CD4-positive, alpha-beta T cell treated with Interleukin-17A for 1 hour (primary cell): ENCODE data around the gene CRACR2A.

ENCODE experiments used
- DNase-seq: peaks from one replicate; pipeline ENCODE4 v3.0.0-alpha.2; 2020

The CRACR2A gene

DNA sequence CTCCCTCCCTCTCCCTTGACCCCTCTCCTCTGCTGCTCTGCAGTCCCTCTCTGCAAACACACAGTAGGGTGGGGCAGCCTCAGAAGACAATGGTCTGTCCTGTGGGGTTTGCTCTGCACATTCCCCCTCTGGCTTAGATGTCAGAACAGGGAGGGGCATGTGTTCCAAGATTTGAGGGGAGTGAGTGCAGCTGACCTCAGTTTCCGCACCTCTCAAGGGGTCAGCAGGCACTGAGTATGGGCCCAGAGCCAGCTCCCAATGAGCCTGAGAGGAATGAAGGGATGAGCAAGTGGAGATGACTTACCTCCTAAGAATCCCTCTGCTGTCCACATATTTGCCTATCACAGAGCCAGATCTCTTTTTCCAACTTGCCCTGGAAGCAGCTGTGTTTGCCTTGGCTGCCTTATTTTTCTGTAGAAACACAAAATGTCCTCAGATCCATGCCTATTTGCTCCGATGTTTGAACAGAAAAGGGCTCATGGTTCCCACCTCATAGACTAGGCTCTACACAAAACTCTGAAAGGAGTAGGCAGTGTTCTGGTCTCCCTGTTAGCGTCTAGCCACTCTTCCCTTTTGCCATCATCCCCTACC is 111.4 kb downstream of the CRACR2A start:
- no peak for DNase-seq

DNA sequence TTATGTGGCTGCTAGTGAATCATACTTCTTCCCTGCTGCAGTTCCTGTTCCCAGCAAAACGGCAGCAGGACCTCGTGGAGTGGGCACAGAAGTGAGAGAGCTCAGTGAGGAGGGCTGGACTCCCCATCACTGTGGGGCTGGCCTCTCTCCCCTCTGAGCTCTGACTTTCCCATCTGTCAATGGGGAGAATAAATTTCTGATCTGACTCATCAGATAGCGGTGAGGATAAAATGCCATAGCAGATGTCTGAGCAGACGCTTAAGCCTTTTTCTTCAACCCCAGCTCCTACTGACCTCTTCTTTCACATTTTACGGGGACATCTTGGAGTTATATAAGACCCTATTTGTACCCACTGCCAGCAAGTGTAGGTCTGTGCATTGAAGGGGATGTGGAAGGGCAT is 116.6 kb downstream of the CRACR2A start:
- DNase-seq = no peak

DNA sequence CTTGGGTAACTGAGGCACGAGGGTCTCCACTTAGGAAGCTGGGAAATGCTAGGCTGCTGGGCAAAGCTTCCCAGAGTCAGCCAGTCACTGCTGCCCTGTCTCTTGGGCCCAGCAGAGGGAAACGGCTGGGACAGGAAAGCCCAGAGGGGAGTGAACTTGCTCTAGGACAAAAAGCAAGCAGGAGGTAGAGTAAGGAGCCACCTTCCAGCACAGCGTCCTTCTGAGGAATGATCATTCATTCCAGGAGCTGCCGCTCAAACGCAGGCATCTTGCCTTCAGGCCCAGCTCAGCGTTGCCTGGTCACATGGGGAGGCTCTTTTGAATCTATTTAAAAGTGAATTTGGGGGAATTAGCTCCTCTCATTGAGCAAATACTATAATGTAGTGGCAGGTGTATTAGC is 118.6 kb downstream of the CRACR2A start:
- DNase-seq = no peak

DNA sequence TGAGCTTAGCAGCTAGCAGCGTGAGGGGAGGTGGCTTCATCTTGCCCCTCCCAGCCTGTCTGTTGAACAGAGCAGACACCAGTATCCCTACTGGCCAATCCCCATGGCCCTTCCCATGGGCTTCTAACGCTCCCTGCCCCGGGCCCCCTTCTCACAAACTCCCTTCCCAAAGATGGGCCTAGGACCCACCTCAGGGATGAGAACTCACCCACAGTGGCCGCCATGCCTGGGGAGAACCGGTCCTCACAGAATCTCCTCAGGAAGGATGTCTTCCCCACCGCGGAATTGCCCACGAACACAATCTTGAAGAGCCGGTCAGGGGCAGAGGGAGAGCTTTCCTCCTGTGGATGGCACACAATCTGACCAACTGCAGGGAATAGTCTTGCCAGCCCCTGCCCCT is 119.5 kb downstream of the CRACR2A start:
- DNase-seq = no peak

DNA sequence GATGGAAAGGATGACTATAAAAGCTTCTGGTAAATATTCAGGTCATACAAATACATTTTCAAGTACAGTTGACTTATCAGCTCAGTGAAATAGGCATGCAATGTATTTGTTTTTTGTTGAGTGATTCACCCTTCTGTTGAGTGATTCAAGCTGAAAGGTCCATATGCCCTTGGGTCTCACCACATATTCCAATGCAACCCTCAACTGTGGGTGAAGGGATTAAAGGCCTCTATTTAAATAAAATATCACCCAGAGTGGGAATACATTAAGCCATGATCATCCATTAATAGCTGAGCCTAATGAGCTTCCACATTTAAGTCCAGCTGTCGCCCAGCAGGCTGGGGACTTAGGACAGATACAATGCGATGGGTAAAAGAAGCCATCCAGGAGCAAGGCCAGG is 120.2 kb downstream of the CRACR2A start:
- no peak for DNase-seq

DNA sequence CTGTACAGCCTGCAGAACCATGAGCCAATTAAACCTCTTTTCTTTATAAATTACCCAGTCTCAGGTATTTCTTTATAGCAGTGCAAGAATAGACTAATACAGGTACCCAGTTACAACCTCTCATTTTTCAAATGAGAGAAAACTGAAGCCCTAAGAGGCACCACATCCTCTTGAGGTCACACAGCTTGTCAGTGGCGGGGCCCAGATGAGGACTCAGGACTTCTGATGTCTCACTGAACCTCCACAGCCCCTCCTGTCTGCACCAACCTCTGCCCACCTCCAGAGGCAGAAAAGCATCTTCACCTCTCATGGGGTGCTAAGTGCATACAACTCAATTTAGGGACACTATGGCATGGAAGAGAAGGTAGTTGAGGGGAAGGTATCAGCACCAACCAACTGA is 120.7 kb downstream of the CRACR2A start:
- DNase-seq = no peak

DNA sequence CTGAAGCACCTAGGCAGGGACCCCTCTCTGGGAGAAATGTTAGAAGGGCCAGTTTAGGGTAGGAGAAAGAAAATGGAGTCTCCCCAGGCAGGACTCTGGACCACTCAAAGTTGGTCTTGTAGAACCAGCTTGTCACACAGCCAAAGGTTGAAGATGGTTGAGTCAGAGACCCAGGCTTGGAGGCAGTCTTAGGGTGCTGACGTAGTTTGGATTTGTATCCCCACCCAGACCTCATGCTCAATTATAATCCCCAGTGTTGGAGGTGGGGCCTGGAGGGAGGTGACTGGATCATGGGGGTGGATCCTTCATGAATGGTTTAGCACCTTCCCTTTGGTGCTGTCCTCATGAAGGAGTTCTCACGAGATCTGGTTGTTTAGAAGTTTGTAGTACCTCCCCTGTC is 121.2 kb downstream of the CRACR2A start:
- DNase-seq = no peak

DNA sequence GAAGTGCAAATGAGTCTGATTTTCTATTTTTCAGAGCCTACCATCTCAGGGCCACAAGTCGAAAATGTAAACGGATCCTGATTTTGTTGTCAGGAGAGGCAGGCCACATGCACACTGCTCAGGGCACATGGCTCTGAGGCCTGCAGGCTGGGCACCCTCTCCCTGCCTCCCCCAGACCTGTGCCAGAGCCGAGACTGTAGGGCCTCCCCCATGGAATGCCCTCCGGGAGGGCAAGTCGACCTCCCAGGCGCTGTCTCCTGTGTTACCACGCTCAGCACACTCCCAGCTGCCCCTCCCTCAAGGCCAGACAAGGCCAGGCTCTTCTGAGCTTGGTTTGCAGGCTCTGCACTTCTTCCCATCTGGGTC is 121.7 kb downstream of the CRACR2A start:
- no peak for DNase-seq

DNA sequence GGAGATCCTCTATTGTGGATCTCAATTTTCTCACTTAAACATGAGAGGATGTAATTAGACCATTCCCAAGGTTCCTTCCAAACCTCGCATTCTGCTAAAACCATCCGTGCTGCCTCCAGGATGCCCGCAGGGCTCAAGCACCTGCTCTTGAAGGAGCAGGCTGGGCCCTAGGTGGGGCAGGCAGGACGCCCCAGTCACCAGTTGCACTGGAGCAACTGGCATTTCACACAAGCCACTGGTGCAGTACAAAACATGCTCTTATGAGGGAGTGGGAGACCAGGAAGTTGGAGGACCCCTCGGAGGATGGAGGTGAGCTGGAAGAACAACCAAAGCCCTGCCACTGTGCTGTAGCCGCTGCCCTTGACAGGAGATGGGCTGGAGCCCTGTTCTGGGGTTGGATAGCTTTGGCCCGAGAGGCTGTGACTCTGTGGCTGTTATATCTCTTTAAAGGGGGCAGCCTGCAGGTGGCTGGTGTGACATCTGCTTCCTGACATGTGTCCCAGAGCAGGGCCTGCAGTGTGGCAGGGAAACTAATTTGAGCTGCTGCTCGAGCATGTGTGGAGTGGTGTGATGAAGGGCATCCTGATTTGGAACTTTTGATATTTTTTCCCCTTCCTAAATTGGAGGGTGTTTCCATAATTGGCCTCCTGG is 122.2 kb downstream of the CRACR2A start:
- no peak for DNase-seq

DNA sequence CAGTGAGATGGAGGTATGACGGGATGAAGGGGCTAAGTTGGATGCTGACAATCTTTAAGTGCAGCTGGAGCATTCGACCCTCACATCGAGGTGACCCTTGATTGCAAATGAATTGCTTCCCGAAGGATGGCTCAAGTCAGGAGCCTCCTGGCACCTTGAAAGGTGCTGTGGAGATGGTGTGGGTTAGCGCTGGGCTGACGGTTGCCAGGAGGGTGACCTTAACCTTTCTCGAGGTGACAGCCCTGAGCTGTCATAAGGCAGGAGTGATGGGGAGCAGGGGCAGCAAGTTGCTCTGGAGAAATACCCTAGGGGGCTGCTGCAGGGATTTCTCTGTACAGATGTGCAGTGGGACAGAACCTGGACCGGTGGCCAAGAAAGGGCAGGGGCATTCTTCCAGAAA is 122.8 kb downstream of the CRACR2A start:
- DNase-seq = no peak

DNA sequence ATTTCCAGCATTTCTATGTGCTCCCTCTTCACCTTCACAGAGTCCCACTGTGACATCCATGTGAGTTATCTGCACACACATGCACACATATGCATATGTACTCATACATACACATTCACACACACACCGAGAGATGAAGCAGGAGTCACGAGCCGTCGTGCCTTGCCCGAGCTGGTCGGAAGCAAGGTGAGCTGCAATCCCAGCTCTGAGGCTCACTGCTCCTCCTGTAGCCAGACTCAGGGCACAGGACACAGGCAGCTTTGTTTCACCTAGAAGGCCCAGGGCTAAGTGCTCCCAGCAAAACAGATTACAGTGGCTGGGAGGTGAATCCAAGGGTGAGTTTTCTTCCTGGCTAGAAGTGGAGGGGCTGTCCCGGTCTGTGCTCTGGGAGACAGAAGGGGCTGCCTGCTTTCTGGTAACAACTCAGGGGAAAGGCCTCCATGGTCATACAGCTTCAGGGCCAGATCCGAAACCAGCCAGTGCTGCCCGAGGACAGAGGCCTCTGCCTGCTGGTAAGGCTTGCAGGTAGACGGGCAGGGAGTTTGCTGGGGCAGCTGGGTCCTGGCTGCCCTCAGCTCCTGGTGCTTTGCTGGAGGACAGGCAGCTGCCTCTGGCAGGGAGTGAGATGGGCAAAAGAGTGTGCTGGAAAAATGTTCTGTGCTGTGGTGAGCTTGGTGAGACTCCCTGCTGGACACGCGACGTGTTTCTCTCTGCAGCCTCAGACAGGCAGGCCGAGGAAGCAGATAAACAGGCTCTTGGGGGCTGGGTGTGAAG is 123.7 kb downstream of the CRACR2A start:
- no peak for DNase-seq

DNA sequence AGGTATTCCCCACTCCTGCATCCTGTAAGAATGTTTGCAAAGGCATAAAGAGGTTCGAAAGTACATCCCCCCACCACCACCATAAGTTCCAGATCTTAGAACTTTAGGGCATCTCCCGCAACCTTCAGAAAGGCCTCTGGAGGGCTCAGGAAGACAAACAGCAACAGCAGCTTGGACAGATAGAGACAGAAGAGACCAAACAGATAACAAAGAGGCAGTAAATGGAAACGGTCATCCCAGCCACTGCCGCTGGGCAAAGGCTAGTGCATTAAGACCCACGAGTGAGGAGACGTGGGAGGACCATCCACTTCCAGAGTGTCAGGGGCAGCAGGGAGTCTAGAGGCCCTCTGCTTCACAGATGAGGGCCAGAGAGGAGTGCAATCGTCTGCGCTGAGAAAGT is 124.3 kb downstream of the CRACR2A start:
- no peak for DNase-seq

DNA sequence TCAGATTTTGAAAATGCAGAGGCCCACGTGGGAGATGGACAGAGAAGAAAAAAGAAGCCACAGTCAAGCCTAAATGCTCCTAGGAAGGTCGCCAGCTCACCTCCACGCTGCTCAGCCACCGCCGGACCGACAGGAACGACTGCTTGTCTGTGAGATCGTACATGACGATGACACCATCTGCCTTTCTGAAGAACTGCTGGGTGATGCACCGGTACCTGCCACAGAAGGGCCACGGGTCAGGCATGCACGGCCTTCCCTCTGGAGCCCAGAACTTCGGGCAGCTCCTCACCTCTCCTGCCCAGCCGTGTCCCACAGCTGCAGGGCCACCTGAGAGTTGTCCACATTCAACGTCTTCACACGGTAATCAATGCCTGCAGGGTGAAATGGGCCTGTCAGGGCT is 125.6 kb downstream of the CRACR2A start:
- no peak for DNase-seq

DNA sequence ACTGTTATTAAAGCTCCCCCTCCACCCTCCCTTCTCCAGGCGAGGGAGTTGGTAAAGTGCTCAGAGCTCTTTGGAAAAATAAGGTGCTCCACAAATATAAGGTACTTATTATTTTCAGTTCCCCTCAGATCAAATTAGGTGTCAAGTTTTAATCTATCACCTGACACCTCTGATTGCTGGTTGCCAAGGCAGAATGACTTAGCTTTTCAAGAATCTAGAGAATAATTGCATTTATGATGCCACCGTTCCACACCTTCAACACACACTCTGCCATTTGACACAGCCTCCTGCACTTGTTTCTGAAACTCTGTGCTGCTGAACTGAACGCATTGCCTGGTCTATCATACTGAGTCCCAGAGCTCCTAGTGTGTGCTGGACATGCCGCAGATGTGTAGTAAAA is 128.6 kb downstream of the CRACR2A start:
- DNase-seq = no peak

DNA sequence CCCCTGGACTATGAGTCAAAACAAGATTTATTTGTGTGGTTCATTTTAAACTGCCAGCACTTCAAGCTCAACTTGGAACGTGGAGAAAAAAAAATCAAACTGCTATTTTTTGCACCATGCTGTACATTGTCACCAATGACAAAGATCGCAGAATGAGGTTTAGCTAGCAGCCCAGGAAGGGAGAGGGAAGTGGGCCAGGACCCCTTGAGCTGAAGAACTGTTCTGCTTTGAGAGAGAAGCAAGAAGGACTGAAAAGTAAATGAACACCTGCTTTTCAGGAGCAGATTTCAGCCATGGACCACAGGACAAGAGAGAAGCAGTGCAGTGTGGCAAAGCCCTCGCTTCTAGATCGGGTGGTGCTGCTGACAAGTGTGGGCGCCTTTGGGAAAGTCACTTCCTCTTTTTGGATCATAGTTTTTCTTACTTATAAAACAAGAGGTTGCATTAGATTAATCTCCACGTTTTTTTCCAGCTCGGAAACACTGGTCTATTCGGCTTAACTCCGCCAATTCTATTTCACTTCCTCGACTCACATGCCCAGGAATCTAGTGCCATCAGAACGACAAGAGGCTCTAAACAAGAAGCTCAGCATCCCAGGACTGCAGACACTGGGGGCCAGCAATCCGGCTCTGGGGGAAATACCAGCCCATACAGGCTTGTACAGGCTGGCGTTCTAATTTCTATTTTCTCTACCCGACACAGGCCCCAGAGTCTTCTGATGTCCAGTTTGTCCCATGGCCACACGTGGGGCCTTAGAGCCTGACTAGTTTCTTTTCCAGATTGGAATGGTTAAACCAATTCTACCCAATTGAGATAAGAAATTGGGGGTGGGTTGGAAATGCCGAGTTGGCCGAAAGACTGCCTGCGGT is 129.9 kb downstream of the CRACR2A start:
- DNase-seq = no peak

DNA sequence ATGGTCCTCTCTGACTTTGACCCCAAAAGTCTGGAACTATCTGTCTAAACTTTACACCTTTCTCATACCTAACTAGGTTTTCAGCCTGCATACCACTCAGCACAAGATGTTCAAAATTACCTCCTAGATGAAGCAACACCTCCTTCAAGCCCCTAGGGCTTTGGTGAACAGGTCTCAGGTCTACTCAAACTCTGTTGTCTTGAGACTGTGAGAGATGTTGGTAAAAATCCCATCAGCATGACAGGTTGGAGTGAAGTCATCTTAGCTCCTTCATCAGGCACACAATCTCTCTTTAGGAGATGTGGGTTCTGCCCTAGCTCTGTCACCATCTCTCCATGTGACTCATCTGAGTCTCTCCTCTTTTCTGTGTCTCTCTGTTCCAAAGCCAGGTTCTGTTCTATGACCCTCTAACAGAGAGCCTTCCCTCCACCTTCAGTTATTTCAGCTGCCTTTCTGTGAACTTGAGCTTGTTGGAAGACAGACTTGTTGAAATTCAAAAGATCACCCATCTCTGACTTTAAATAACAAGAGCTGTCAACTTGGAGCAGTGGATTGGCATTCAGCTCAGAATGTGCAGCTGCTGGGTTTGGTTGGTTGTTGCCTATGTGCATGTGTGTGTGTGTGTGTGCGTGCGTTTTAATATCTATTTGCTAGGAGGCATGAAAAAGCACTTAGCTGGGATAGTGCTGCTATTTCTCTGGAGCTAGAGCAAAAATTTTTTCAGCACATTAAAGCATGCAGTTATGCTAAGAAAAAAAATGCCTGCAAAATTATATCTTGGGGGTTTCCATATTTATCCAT is 130.7 kb downstream of the CRACR2A start:
- DNase-seq = no peak

DNA sequence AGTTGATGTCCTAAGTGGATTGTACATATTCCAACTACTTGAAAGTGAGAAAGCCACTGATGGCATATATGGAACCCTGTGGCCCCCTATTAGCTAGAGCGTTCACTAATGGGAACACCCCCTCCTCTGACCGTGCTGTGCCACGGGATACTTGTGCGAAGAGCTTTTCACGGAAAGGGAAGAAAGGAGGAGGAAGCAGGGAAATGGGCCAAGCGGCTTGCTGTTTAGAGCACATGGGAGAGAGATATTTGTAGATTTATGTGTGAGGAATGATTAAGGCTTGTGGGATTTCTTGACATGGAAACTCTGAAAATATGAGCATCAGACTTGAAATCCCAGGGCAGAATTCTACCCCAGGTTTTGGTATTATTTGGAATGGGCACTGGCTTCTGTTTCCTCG is 132.1 kb downstream of the CRACR2A start:
- no peak for DNase-seq

DNA sequence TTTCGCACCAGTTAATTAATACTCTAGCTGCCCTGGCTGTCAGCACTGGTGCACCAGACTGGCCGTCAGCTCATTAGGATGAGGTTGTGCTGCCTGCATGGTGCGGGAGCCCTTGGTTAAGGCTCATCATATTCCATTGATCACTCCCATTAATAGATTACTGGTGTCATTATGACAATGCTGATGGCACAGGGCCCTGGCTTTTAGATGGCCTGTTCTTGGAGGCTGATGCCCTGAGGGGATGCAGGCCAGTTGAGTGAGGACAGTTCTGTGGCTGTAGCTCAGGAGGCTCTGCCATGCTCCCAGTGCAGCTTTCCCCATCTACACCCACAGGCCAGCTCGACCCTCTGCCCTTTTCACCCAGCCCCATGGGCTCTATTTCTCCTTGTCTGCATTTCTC is 135.3 kb downstream of the CRACR2A start:
- DNase-seq = no peak

DNA sequence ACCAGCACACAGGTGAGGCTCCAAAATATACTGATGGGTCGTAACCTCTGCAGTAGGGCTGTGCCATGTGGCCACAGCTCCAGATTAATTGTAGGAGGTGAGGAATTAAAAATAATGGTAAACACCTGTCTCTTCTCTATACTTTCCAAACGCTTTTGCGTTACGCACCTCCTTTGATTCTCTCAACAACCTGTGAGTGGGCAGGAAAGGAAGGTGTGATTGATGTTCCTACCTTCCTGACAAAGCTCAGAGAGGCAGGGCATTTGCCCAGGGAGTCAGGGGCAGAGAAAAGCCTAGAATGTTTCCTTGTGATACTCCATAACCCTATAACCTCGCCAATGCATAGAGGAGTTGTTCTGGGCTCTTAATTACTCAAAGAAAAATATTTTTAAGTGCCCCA is 137.0 kb downstream of the CRACR2A start:
- no peak for DNase-seq

DNA sequence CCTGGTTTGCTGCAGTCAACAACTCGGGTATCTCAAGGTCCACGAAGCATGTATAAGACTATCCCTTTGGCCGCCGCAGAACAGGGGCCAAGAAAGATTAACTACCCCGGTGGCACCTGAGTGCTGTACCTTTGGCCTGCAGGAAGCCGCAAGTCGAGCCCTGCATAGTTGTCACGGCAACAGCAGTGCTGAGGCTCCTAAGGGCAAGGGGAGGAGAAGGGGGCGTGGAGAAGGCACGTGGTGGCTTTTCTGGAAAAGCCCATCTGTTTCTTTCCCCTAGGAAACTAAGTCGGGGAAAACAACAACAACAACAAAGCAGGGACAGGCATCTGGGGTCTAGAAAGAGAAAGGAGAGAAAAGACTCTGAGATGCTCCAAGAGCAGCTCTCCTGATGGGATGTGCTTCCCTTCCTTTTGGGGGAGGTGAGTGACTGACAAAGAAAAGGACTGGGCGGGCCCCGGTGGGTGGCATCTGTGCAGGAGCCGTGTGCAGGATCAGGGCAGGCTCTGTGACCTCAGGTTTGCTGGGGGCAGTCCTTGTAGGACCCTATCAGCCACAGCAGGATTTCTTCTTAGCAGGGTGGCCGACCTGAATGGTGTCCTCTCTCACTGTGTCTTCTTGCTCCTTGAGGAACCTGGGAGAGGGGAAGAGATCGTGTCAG is 138.0 kb downstream of the CRACR2A start:
- no peak for DNase-seq

DNA sequence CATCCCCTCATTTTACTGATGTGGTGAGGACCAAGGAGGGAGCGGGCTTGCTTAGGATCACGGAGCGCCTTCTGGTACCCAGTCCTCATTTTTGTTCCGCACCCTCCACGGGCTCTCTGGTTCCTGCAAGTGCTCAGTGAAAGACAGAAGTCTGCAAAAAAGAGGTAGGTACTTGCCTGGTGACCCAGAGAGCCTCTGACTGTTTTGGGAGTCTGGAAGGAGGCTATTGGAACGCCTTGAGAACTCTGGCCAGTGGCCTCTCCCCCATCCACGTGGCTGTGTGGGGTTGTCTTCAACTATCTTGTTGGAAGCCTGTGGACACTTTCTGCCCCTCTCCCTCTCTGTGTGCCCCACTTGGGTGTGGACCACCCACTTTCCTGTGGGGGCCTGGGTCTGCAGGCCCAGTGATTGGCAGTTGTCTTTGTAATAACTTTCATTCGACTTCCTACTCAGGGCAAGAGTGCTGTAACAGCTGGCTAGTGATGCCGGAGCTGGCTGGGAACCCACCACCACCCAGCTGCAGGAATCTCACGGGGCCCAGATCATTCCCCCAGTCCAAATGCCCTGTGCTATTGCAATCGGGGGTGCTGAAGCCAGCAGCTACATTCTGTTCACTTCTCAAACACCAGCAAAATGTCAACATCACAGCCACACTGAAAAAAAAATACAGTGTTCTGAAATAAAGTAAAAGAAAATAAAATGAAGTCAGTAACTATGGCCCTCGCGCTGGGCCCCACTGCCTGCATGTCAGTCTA is 139.1 kb downstream of the CRACR2A start:
- DNase-seq = no peak
